K562 (cell line): ENCODE data around the gene MLLT3. TPM values are rescaled to one million over a fixed set of nuclear protein-coding genes. Genes with fewer than 3 reads are reported as not detected.
"Not testable (repeated sequence)": the region's sequence is repeated elsewhere in the genome, so short reads cannot be mapped to it uniquely, and the experiment has no call there.

Experiments used
- ATAC-seq: fragments of 200-7000 bp; cut with Tn5 transposase; 3 replicates; pipeline ENCODE4 v1.9.1; 2020; ENCODE audit warnings: moderate library complexity
- BruUV-seq: library from RNA; stranded (reverse); fragments of 400-500 nt; replicated peaks from 2 replicates; lab custom pipeline; 2021; lab: Mats Ljungman, UMichigan
- CTCF ChIA-PET: fragments of 300-600 bp; formaldehyde crosslinking; extraction: SDS; loops from one replicate; lab custom pipeline; 2021; ENCODE audit warnings: low intra/inter-chr PET ratio; lab: Yijun Ruan, JAX
- POLR2A ChIA-PET: fragments of 300-600, 350-650 bp; sonication (Branson Sonifier 250); formaldehyde crosslinking; extraction: SDS; loops from one replicate; lab custom pipeline; 2021; ENCODE audit warnings: antibody characterized with exemption, inconsistent platforms; lab: Yijun Ruan, JAX
- DNase-seq, 4 experiments: peaks; one replicate each; pipeline versions ENCODE4 v3.0.0 to v3.0.0-alpha.2; 2011 to 2018; ENCODE audit warnings: low spot score in 3 of 4, mixed read lengths in 3 of 4; ENCODE audit errors: extremely low read depth in 1 of 4
- FAIRE-seq: peaks from 2 replicates; lab custom pipeline; 2011; peaks lifted over from hg19 to GRCh38; lab: Jason Lieb, UNC
- H2AFZ ChIP-seq: 2 replicates; pipeline ENCODE4 v1.6.0; 2011; ENCODE audit warnings: low read depth, low read length, control low read depth, inconsistent platforms
- H3K27ac ChIP-seq: fragments of 200-600 bp; 3 replicates; pipeline ENCODE4 v1.8.0; 2011; ENCODE audit warnings: low read depth, mild to moderate bottlenecking, control low read depth, inconsistent platforms, low read length, moderate library complexity, mixed read lengths; ENCODE audit errors: extremely low read depth
- H3K27me3 ChIP-seq, 2 experiments: fragments of 300-600 bp in 1 of 2; 2 replicates in 1 of 2; 3 replicates in 1 of 2; pipeline versions ENCODE4 v1.6.0 to v1.8.0; 2011; ENCODE audit warnings: inconsistent platforms in 2 of 2, low read length in 2 of 2, mild to moderate bottlenecking in 1 of 2, mixed read lengths in 1 of 2, moderate library complexity in 1 of 2; ENCODE audit not compliant: control insufficient read depth in 2 of 2, insufficient read depth in 2 of 2
- H3K36me3 ChIP-seq: fragments of 300-600 bp; 3 replicates; pipeline ENCODE4 v1.8.0; 2011; ENCODE audit warnings: mild to moderate bottlenecking, low read length, inconsistent platforms; ENCODE audit not compliant: control insufficient read depth, insufficient read depth
- H3K4me1 ChIP-seq, 2 experiments: fragments of 200-600 bp in 1 of 2; replicated peaks in 1 of 2; 2 replicates in 1 of 2; 3 replicates in 1 of 2; pipeline versions ENCODE4 v1.5.1 to v1.8.0; 2011; ENCODE audit warnings: inconsistent platforms in 2 of 2, low read length in 2 of 2, mild to moderate bottlenecking in 1 of 2, mixed read lengths in 1 of 2, moderate library complexity in 1 of 2; ENCODE audit not compliant: control insufficient read depth in 2 of 2, insufficient read depth in 2 of 2
- H3K4me2 ChIP-seq: 2 replicates; pipeline ENCODE4 v1.6.1; 2011; ENCODE audit warnings: low read length, control low read depth, inconsistent platforms, mixed read lengths; ENCODE audit not compliant: insufficient read depth
- H3K4me3 ChIP-seq: fragments of 200-600 bp; sonication (generic), shearing (Covaris generic); 2 replicates; pipeline ENCODE4 v1.5.1; 2016; ENCODE audit warnings: control low read depth, inconsistent platforms
- H3K79me2 ChIP-seq: fragments of 200-600 bp; 3 replicates; pipeline ENCODE4 v1.8.0; 2011; ENCODE audit warnings: low read length, inconsistent platforms; ENCODE audit not compliant: control insufficient read depth, insufficient read depth
- H3K9ac ChIP-seq, 2 experiments: 2 replicates each; pipeline versions ENCODE4 v1.6.0 to v1.6.1; 2011; ENCODE audit warnings: low read depth in 2 of 2, low read length in 2 of 2, control low read depth in 1 of 2, inconsistent platforms in 1 of 2, mild to moderate bottlenecking in 1 of 2, mixed read lengths in 1 of 2; ENCODE audit not compliant: insufficient read depth in 1 of 2
- H3K9me1 ChIP-seq: one replicate; pipeline ENCODE4 v1.6.0; 2011; ENCODE audit warnings: inconsistent platforms, mild to moderate bottlenecking, low read length, moderate library complexity; ENCODE audit not compliant: control insufficient read depth, insufficient read depth
- H3K9me3 ChIP-seq: replicated peaks from 2 replicates; pipeline ENCODE4 v1.5.1; 2011; ENCODE audit warnings: low read depth, low read length, inconsistent platforms; ENCODE audit not compliant: control insufficient read depth, insufficient read depth
- H4K20me1 ChIP-seq: replicated peaks from 2 replicates; pipeline ENCODE4 v1.6.1; 2011; ENCODE audit warnings: low read length, inconsistent platforms, mixed read lengths; ENCODE audit not compliant: control insufficient read depth, insufficient read depth
- CXXC5 ChIP-seq: fragments of 250-450 bp; sonication (Bioruptor Pico); IDR thresholded peaks from 2 replicates; pipeline ENCODE4 v1.8.0; 2022; ENCODE audit warnings: inconsistent platforms, mild to moderate bottlenecking, moderate library complexity
- FOXA3 ChIP-seq, 2 experiments: fragments of 450-650 bp in 1 of 2; sonication (generic) in 1 of 2; formaldehyde crosslinking; IDR thresholded peaks in 1 of 2; conservative IDR thresholded peaks in 1 of 2; 2 replicates each; pipeline versions ENCODE4 v1.4.0 to v1.8.0; 2020 to 2022; ENCODE audit warnings: mild to moderate bottlenecking in 2 of 2, missing genetic modification reagents in 1 of 2
- MXI1 ChIP-seq: IDR thresholded peaks from 2 replicates; pipeline ENCODE4 v1.6.1; 2011; ENCODE audit warnings: low read depth, mild to moderate bottlenecking, improper control_type of control experiment, low read length
- NEUROD1 ChIP-seq: fragments of 150-350 bp; IDR thresholded peaks from 2 replicates; pipeline ENCODE4 v1.6.1; 2014; ENCODE audit warnings: borderline replicate concordance, low read length, low read depth; ENCODE audit not compliant: partially characterized antibody
- NR2C2 ChIP-seq, 2 experiments: fragments of 200-800 bp in 1 of 2; sonication (Bioruptor generic) in 1 of 2; sonication (generic) in 1 of 2; formaldehyde crosslinking in 1 of 2; IDR thresholded peaks; 2 replicates each; pipeline versions ENCODE4 v1.6.1 to v1.8.0; 2016 to 2022; ENCODE audit warnings: mild to moderate bottlenecking in 1 of 2, missing compliant biosample characterization in 1 of 2, missing genetic modification characterization in 1 of 2, missing genetic modification reagents in 1 of 2
- POLR2G ChIP-seq: fragments of 200-400 bp; formaldehyde crosslinking; IDR thresholded peaks from 2 replicates; pipeline ENCODE4 v1.6.1; 2017; ENCODE audit warnings: low read depth, mild to moderate bottlenecking, antibody characterized with exemption, low read length, moderate library complexity
- RB1 ChIP-seq: fragments of 450-650 bp; IDR thresholded peaks from 2 replicates; pipeline ENCODE4 v1.6.1; 2017; ENCODE audit warnings: low read depth, mild to moderate bottlenecking
- ZNF77 ChIP-seq: fragments of 250-450 bp; sonication (Bioruptor Pico); IDR thresholded peaks from 2 replicates; pipeline ENCODE4 v1.5.0; 2020
- WGBS: fragments of 100-300 bp; shearing (Covaris generic); methylation state at CpG from one replicate; pipeline ENCODE4 v1.1.6; 2016; ENCODE audit warnings: low coverage, mixed read lengths; ENCODE audit not compliant: insufficient coverage; ENCODE audit errors: missing lambda C conversion rate; 5-methylcytosine and 5-hydroxymethylcytosine counted together
- in situ Hi-C: fragments of 300-500 bp; cut with MboI; formaldehyde crosslinking; loops from 4 replicates; pipeline ENCODE4 v1.15.0; 2018; ENCODE audit warnings: inconsistent platforms, mixed read lengths
- intact Hi-C: fragments of 100-400 bp; cut with micrococcal nuclease; formaldehyde crosslinking; loops from 2 replicates; pipeline ENCODE4 v1.14.2; 2022
- polyA plus RNA-seq, 8 experiments: library from polyadenylated mRNA; depleted of rRNA in 4 of 8; stranded (reverse) in 5 of 8; unstranded in 3 of 8; fragments of >200 nt; fragmentation: Nextera tagmentation in 2 of 8; fragmentation: Illumina TruSeq in 1 of 8; extraction: Ambion mirVana in 2 of 8; extraction: Trizol in 1 of 8; gene quantifications; 2 replicates each; pipeline versions ENCODE4 v1.2.1 to v1.2.3, GENCODE V29; 2011 to 2014; ENCODE audit warnings: inconsistent platforms in 1 of 8, missing spikeins in 1 of 8
- total RNA-seq, 7 experiments: library from RNA; depleted of rRNA in 6 of 7; stranded (reverse); fragments of >200 nt in 6 of 7; fragmentation: Illumina TruSeq in 2 of 7; extraction: Trizol in 2 of 7; gene quantifications; 2 replicates each; pipeline versions ENCODE4 v1.2.1 to v1.2.3, GENCODE V29; 2011 to 2021; ENCODE audit warnings: low replicate concordance in 1 of 7
- TF ChIP-seq, protein P1 (sequence below): fragments of 250-450 bp; sonication (Bioruptor Pico); IDR thresholded peaks from 2 replicates; pipeline ENCODE4 v1.4.0; 2020; ENCODE audit warnings: mild to moderate bottlenecking, moderate library complexity

Gene MLLT3
- total and polyA plus RNA-seq, 9 of the 15 experiments (the other 6 are each of a cell fraction or from before 2014, with no cell fraction given), result 0.07 to 0.42 (median 0.22) TPM; not detected in 4

DNA sequence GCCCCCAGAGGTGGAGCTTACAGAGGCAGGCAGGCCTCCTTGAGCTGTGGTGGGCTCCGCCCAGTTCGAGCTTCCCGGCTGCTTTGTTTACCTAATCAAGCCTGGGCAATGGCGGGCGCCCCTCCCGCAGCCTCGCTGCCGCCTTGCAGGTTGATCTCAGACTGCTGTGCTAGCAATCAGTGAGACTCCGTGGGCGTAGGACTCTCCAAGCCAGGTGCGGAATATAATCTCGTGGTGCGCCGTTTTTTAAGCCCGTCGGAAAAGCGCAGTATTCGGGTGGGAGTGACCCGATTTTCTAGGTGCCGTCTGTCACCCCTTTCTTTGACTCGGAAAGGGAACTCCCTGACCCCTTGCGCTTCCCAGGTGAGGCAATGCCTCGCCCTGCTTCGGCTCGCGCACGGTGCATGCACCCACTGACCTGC lies 36.0 kb upstream of the MLLT3 start:
- H3K9me1 ChIP-seq; BruUV-seq; H3K4me1 ChIP-seq; CTCF ChIA-PET; H4K20me1 ChIP-seq; H3K9ac ChIP-seq; ATAC-seq; in situ Hi-C loops; H3K79me2 ChIP-seq; DNase-seq; H3K27me3 ChIP-seq; intact Hi-C loops; POLR2A ChIA-PET; H3K9me3 ChIP-seq; FAIRE-seq; H3K27ac ChIP-seq; H2AFZ ChIP-seq; H3K36me3 ChIP-seq; TF ChIP-seq NR2C2 (CRISPR knock-in tag; IDR thresholded peaks at IDR 0.05): not testable (repeated sequence)
- peak overlapping the region; percentile 41; the same call in 1 of the 2 replicates for H3K4me2 ChIP-seq
- WGBS, result 3% methylated on average over 6 of the region's 27 CpGs
- H3K4me3 ChIP-seq, result peak overlapping the region; percentile 31
- TF ChIP-seq FOXA3 (CRISPR knock-in tag; conservative IDR thresholded peaks at IDR 0.05 in 1 of 2, IDR thresholded peaks at IDR 0.05 in 1 of 2), result peak in 1 of 2 experiments; percentile 75; a peak in 2 of 4 replicates
- 0 out of 2 replicates have a peak, but pooled peaks have one; percentile 15 for TF ChIP-seq CXXC5 (CRISPR knock-in tag)
- 0 out of 2 replicates have a peak, but pooled peaks have one; percentile 26 for TF ChIP-seq POLR2G
- 0 out of 2 replicates have a peak, but pooled peaks have one; percentile 17 for TF ChIP-seq NR2C2 (tag; IDR thresholded peaks at IDR 0.05)

GRCh38 chr9:20651939-20652338 lies 29.6 kb upstream of the MLLT3 start:
- intact Hi-C loops, result no loop called here
- no peaks in the 10 kb centered on the region for H3K79me2 ChIP-seq
- ATAC-seq (no peak), DNase-seq (no peak), FAIRE-seq (no peak)
- H3K9ac ChIP-seq, result no peak overlapping the region
- H3K9me3 ChIP-seq, result no peaks in the 10 kb centered on the region
- 4% methylated on average over 4 of the region's 4 CpGs for WGBS
- no peak overlapping the region for H3K4me2 ChIP-seq
- no peak overlapping the region for H3K4me3 ChIP-seq
- in situ Hi-C loops, result no loop called here
- TF ChIP-seq NEUROD1 (no peak), ZNF77 (CRISPR knock-in tag) (no peak), MXI1 (no peak), RB1 (no peak)
- TF ChIP-seq, protein P1, sequence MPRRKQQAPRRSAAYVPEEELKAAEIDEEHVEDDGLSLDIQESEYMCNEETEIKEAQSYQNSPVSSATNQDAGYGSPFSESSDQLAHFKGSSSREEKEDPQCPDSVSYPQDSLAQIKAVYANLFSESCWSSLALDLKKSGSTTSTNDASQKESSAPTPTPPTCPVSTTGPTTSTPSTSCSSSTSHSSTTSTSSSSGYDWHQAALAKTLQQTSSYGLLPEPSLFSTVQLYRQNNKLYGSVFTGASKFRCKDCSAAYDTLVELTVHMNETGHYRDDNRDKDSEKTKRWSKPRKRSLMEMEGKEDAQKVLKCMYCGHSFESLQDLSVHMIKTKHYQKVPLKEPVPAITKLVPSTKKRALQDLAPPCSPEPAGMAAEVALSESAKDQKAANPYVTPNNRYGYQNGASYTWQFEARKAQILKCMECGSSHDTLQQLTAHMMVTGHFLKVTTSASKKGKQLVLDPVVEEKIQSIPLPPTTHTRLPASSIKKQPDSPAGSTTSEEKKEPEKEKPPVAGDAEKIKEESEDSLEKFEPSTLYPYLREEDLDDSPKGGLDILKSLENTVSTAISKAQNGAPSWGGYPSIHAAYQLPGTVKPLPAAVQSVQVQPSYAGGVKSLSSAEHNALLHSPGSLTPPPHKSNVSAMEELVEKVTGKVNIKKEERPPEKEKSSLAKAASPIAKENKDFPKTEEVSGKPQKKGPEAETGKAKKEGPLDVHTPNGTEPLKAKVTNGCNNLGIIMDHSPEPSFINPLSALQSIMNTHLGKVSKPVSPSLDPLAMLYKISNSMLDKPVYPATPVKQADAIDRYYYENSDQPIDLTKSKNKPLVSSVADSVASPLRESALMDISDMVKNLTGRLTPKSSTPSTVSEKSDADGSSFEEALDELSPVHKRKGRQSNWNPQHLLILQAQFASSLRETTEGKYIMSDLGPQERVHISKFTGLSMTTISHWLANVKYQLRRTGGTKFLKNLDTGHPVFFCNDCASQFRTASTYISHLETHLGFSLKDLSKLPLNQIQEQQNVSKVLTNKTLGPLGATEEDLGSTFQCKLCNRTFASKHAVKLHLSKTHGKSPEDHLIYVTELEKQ, result no peak
- no peaks in the 10 kb centered on the region for H4K20me1 ChIP-seq
- no peaks in the 10 kb centered on the region for H3K36me3 ChIP-seq
- no peak overlapping the region for H2AFZ ChIP-seq
- no peaks in the 10 kb centered on the region for H3K27me3 ChIP-seq
- ChIA-PET CTCF (no interaction called here), POLR2A (no interaction called here)
- H3K4me1 ChIP-seq, result no peaks in the 10 kb centered on the region
- H3K27ac ChIP-seq, result no peak overlapping the region
- no peaks in the 10 kb centered on the region for H3K9me1 ChIP-seq
- no TSS peak for BruUV-seq
